Skin of body (tissue), 2 donors: ENCODE results near the gene IL17REL. TPM values are rescaled to one million over a fixed set of nuclear protein-coding genes. Genes with fewer than 3 reads are reported as not detected.

ENCODE experiments used
- DNase-seq: peaks from one replicate; lab custom pipeline; 2025; lab: John Stamatoyannopoulos, UW
- total RNA-seq: library from RNA; depleted of rRNA; stranded (reverse); fragments of >200 nt; gene quantifications from one replicate; pipeline ENCODE4 v1.2.3, GENCODE V29; 2014

Gene IL17REL
- total RNA-seq, 1 donor from 2014 or later: not detected

GRCh38 chr22:50046481-50047245, 34.1 kb upstream of the IL17REL start:
- no peak for DNase-seq

GRCh38 chr22:50046019-50046415, 33.5 kb upstream of the IL17REL start:
- DNase-seq: no peak

GRCh38 chr22:50045211-50046018, 32.9 kb upstream of the IL17REL start:
- no peak for DNase-seq

GRCh38 chr22:50044485-50045118, 32.0 kb upstream of the IL17REL start:
- no peak for DNase-seq

- DNase-seq: no peak
Measured at GRCh38 chr22:50041361-50042065, 28.9 kb upstream of the IL17REL start.

GRCh38 chr22:50040717-50041116, 28.2 kb upstream of the IL17REL start:
- no peak for DNase-seq

GRCh38 chr22:50039669-50040443, 27.3 kb upstream of the IL17REL start:
- no peak for DNase-seq

- DNase-seq: no peak
Measured at GRCh38 chr22:50035976-50036724, 23.6 kb upstream of the IL17REL start.

- no peak for DNase-seq
Measured at GRCh38 chr22:50035131-50035881, 22.7 kb upstream of the IL17REL start.

- DNase-seq: no peak
Measured at GRCh38 chr22:50034126-50035081, 21.8 kb upstream of the IL17REL start.

GRCh38 chr22:50032941-50033601, 20.5 kb upstream of the IL17REL start:
- no peak for DNase-seq

- DNase-seq: no peak
Measured at GRCh38 chr22:50032109-50032871, 19.7 kb upstream of the IL17REL start.

GRCh38 chr22:50031189-50032091, 18.9 kb upstream of the IL17REL start:
- no peak for DNase-seq

GRCh38 chr22:50030297-50031188, 18.0 kb upstream of the IL17REL start:
- DNase-seq: peak; percentile 3
